COLO668 (cell line): Measurements from ENCODE around the gene SNAP47.

Source experiments
- DNase-seq: peaks from one replicate; lab custom pipeline; 2025; ENCODE audit not compliant: unreplicated experiment; lab: John Stamatoyannopoulos, UW

Gene SNAP47

GRCh38 chr1:227767401-227768124 is 32.3 kb downstream of the SNAP47 start:
- DNase-seq, result no peak

- peak; percentile 37 for DNase-seq
These were observed 32.8 kb downstream of the SNAP47 start for GRCh38 chr1:227768125-227768439.

- no peak for DNase-seq
These were observed 33.4 kb downstream of the SNAP47 start for GRCh38 chr1:227768640-227769039.

- no peak for DNase-seq
These were observed 34.1 kb downstream of the SNAP47 start for GRCh38 chr1:227769047-227769935.

GRCh38 chr1:227769936-227770494 is 34.8 kb downstream of the SNAP47 start:
- no peak for DNase-seq

GRCh38 chr1:227770812-227771211 is 35.6 kb downstream of the SNAP47 start:
- DNase-seq, result no peak

GRCh38 chr1:227771326-227771725 is 36.1 kb downstream of the SNAP47 start:
- no peak for DNase-seq

- DNase-seq, result no peak
These were observed 36.5 kb downstream of the SNAP47 start for GRCh38 chr1:227771771-227772170.

GRCh38 chr1:227773558-227773957 is 38.3 kb downstream of the SNAP47 start:
- peak; percentile 72 for DNase-seq

- peak; percentile 82 for DNase-seq
These were observed 39.0 kb downstream of the SNAP47 start for GRCh38 chr1:227774051-227774731.

GRCh38 chr1:227774821-227775661 is 39.8 kb downstream of the SNAP47 start:
- DNase-seq, result no peak

- DNase-seq, result no peak
These were observed 40.6 kb downstream of the SNAP47 start for GRCh38 chr1:227775841-227776240.

- DNase-seq, result no peak
These were observed 41.1 kb downstream of the SNAP47 start for GRCh38 chr1:227776331-227776771.

GRCh38 chr1:227777156-227777555 is 41.9 kb downstream of the SNAP47 start:
- DNase-seq, result no peak

GRCh38 chr1:227777646-227778045 is 42.4 kb downstream of the SNAP47 start:
- DNase-seq, result no peak

- no peak for DNase-seq
These were observed 43.2 kb downstream of the SNAP47 start for GRCh38 chr1:227778401-227778947.

GRCh38 chr1:227779021-227779441 is 43.8 kb downstream of the SNAP47 start:
- DNase-seq, result no peak

- no peak for DNase-seq
These were observed 44.5 kb downstream of the SNAP47 start for GRCh38 chr1:227779685-227780084.

GRCh38 chr1:227780101-227781044 is 45.1 kb downstream of the SNAP47 start:
- DNase-seq, result no peak
